ENCODE data around the gene CTBP1.

DNA sequence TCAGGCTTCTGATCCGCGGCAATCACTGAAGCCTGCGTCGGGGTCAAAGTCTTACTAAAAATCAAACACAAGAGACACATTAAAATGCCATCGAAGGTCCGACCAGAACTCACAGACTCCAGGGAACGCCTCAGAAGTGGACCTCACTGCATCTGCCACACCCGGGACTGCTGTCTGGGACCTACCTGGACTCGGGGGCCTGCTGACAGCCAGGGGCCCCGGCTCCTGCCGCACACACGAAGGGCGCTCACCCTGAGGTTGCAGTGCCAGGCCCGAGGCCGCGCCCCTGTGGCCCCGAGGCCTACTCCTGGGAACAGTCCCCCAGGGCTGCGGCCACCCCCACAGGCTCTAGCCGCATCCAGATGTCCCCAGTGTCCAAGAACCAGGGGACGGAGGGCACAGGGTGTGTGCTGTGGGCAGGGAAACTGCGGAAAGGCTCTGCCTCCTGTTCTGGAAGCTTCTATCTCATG, 7.4 kb downstream of the CTBP1 start:
- no peak for TF ChIP-seq POLR2A (IDR thresholded peaks at IDR 0.05; ENCODE audit: low read depth, low read length)
- no peak for TF ChIP-seq POLR2AphosphoS5 (IDR thresholded peaks at IDR 0.05; ENCODE audit: low read depth, low read length)
- TF ChIP-seq TAF1 (IDR thresholded peaks at IDR 0.05; ENCODE audit: borderline replicate concordance, low read depth, low read length): no peak

Measured in GM12892 (cell line).